NCI-H82 (cell line): Measurements from ENCODE around the gene RADIL.
A peak's percentile ranks its signal among the peaks of the same experiment; 100 is the strongest.

ENCODE experiments used
- DNase-seq: peaks from one replicate; lab custom pipeline; 2025; lab: John Stamatoyannopoulos, UW

The RADIL gene

GRCh38 chr7:4883033-4883371, 514 bp downstream of the RADIL start:
- no peak for DNase-seq

- DNase-seq: peak; percentile 55
These were observed 1.1 kb downstream of the RADIL start for GRCh38 chr7:4882169-4883032.

GRCh38 chr7:4880218-4880617, 3.3 kb downstream of the RADIL start:
- no peak for DNase-seq

GRCh38 chr7:4879396-4880081, 4.0 kb downstream of the RADIL start:
- no peak for DNase-seq

- no peak for DNase-seq
These were observed 4.9 kb downstream of the RADIL start for GRCh38 chr7:4878336-4879335.

GRCh38 chr7:4876586-4876985, 6.9 kb downstream of the RADIL start:
- no peak for DNase-seq

- no peak for DNase-seq
These were observed 8.1 kb downstream of the RADIL start for GRCh38 chr7:4875391-4875790.

- DNase-seq: no peak
These were observed 10.2 kb downstream of the RADIL start for GRCh38 chr7:4873071-4873944.

GRCh38 chr7:4871930-4872675, 11.4 kb downstream of the RADIL start:
- DNase-seq: no peak

- DNase-seq: no peak
These were observed 12.3 kb downstream of the RADIL start for GRCh38 chr7:4871056-4871680.

GRCh38 chr7:4868493-4868892, 15.0 kb downstream of the RADIL start:
- no peak for DNase-seq

GRCh38 chr7:4866528-4867496, 16.7 kb downstream of the RADIL start:
- DNase-seq: no peak

- no peak for DNase-seq
These were observed 21.4 kb downstream of the RADIL start for GRCh38 chr7:4862156-4862555.

- DNase-seq: no peak
These were observed 21.8 kb downstream of the RADIL start, which contains the start of gene PAPOLB for GRCh38 chr7:4861673-4862072. Gene PAPOLB, minus strand, starts transcription at chr7:4862030. Its CDS starts 220 bp downstream, at chr7:4861810.

GRCh38 chr7:4861227-4861626, 22.3 kb downstream of the RADIL start:
- no peak for DNase-seq

- no peak for DNase-seq
These were observed 26.3 kb downstream of the RADIL start for GRCh38 chr7:4857189-4857588.

- peak; percentile 96 for DNase-seq
These were observed 27.0 kb downstream of the RADIL start for GRCh38 chr7:4856336-4857057.

- DNase-seq: no peak
These were observed 28.6 kb downstream of the RADIL start for GRCh38 chr7:4854916-4855315.
